ENCODE data around the gene PTPN5.

DNA sequence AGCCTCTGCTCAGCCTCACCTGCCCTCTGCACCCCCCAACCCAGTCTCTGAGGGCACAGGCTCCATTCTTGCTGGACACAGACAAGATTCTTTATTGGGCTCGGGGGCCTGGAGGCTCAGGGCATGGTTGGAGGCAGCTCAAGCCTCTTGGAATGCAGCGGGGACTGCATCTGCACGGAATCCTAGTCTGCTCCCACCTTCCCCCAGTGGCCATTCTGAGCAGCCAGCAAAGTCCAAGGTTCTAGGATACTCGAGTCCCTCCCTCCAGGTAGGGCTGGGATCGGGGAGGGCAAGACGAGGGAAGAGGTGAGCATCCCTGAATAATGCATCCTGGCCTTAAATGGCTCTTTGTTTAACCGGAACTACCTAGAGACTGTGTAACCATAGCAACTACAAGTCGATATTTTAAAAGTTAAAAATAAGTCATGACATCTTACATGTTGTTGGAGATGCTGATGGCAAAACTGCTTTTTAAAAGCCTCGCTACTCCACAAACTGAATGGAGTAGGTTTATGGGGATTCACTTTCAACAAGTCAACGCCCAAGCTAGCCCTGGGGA, 54.9 kb downstream of the PTPN5 start:
- TF ChIP-seq POLR2AphosphoS5 (IDR thresholded peaks at IDR 0.05; ENCODE audit: borderline replicate concordance, low read depth, low read length) = no peak
- no peak for TF ChIP-seq EZH2 (IDR thresholded peaks at IDR 0.05)
